ENCODE data around the gene CDHR5. TPM values are rescaled to one million over a fixed set of nuclear protein-coding genes. Genes with fewer than 3 reads are reported as not detected.
A peak's percentile ranks its signal among the peaks of the same experiment; 100 is the strongest.

Gene CDHR5
- total and polyA plus RNA-seq, 9 of the 15 experiments (the other 6 are each of a cell fraction or from before 2014, with no cell fraction given) = 0.16 TPM; not detected in 8

DNA sequence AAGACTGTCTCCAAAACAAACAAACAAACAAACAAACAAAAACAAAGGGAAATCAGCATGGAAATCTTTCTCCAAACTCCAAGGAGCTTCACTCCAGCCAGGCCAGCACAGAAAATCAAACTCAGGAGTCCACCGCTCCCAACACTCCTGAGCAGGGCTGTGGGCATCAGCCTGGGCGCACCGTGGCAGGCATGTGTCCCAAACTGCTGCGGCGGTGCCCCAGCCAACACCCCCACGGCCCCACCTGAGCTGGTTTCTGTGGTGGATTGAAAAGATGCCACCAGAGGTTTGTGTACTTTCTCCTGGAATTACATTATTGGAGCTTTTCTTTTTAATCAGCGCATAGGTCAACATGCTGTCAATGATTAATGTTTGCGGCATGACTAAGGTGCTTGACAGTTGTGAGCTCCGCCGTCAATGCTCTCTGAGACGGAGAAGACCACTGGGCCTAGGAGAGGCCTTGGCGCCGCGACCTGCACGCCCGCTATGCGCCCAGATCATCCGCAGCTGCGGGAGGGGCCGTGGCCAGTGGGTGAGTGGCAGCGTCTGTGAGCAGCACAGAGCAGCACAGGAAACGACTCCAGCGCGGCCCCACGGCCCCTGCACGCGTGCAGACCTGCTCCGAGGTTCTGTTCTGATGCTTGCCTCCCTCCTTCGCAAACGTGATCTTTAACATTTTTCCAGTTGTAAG, 30.4 kb upstream of the CDHR5 start:
- DNase-seq (ENCODE audit: extremely low read depth in 1 of 4, low spot score in 3 of 4) (peak in 1 of 4 experiments; percentile 6), FAIRE-seq (no peak), ATAC-seq (no peak; the same call in 2 of the 3 replicates)
- H3K36me3 ChIP-seq (ENCODE audit: control insufficient read depth, insufficient read depth, low read length) = peaks cover 81% of the 10 kb centered on the region; the same call in 2 of the 3 replicates
- H3K79me2 ChIP-seq (ENCODE audit: control insufficient read depth, insufficient read depth, low read length) = no peaks in the 10 kb centered on the region; the same call in 2 of the 3 replicates
- no peak overlapping the region for H3K27ac ChIP-seq (ENCODE audit: extremely low read depth, low read depth, low read length)
- no peaks in the 10 kb centered on the region for H3K9me1 ChIP-seq (ENCODE audit: control insufficient read depth, insufficient read depth, low read length)
- WGBS (ENCODE audit: insufficient coverage, low coverage, missing lambda C conversion rate) = 93% methylated on average over 22 of the region's 30 CpGs
- TF ChIP-seq TRIM28 (IDR thresholded peaks at IDR 0.05) (no peak), POLR2G (IDR thresholded peaks at IDR 0.05; ENCODE audit: low read depth, low read length) (peak; percentile 54; the same call in 1 of the 2 replicates), MEIS2 (IDR thresholded peaks at IDR 0.05; ENCODE audit: partially characterized antibody) (peak; percentile 52), NFE2 (IDR thresholded peaks at IDR 0.05; ENCODE audit: low read depth) (0 out of 2 replicates have a peak, but pooled peaks have one; percentile 6), ZNF3 (CRISPR knock-in tag; IDR thresholded peaks at IDR 0.05) (no peak)
- TF ChIP-seq, protein P1, sequence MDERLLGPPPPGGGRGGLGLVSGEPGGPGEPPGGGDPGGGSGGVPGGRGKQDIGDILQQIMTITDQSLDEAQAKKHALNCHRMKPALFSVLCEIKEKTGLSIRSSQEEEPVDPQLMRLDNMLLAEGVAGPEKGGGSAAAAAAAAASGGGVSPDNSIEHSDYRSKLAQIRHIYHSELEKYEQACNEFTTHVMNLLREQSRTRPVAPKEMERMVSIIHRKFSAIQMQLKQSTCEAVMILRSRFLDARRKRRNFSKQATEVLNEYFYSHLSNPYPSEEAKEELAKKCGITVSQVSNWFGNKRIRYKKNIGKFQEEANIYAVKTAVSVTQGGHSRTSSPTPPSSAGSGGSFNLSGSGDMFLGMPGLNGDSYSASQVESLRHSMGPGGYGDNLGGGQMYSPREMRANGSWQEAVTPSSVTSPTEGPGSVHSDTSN (CRISPR knock-in tag; IDR thresholded peaks at IDR 0.05; ENCODE audit: low read depth) = no peak
- TF ChIP-seq, protein P1 (tag; conservative IDR thresholded peaks at IDR 0.05; ENCODE audit: low read depth) = peak; percentile 49
- TF ChIP-seq, protein P2, sequence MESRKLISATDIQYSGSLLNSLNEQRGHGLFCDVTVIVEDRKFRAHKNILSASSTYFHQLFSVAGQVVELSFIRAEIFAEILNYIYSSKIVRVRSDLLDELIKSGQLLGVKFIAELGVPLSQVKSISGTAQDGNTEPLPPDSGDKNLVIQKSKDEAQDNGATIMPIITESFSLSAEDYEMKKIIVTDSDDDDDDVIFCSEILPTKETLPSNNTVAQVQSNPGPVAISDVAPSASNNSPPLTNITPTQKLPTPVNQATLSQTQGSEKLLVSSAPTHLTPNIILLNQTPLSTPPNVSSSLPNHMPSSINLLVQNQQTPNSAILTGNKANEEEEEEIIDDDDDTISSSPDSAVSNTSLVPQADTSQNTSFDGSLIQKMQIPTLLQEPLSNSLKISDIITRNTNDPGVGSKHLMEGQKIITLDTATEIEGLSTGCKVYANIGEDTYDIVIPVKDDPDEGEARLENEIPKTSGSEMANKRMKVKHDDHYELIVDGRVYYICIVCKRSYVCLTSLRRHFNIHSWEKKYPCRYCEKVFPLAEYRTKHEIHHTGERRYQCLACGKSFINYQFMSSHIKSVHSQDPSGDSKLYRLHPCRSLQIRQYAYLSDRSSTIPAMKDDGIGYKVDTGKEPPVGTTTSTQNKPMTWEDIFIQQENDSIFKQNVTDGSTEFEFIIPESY (CRISPR knock-in tag; IDR thresholded peaks at IDR 0.05) = 0 out of 2 replicates have a peak, but pooled peaks have one; percentile 43
- intact Hi-C loops (cut with micrococcal nuclease) (no loop called here), in situ Hi-C loops (cut with MboI) (no loop called here)
- BruUV-seq (replicated peaks) = no TSS peak
- no peak overlapping the region for H3K4me3 ChIP-seq
- ChIA-PET CTCF (ENCODE audit: low intra/inter-chr PET ratio) (no interaction called here), POLR2A (interaction anchor here (0.8 to 1.6 kb wide), 8 partner anchors 9 to 92 kb away, joined by 3 to 6 read pairs (median 4); partner anchors contain the start of gene TALDO1)
- H3K4me1 ChIP-seq (replicated peaks in 1 of 2; ENCODE audit: control insufficient read depth in 2 of 2, insufficient read depth in 2 of 2, low read length in 2 of 2) = peaks cover 0 to 16% of the 10 kb centered on the region in 2 experiments; a peak in 1 of 5 replicates
- H4K20me1 ChIP-seq (replicated peaks; ENCODE audit: control insufficient read depth, insufficient read depth, low read length) = no peaks in the 10 kb centered on the region
- H3K9ac ChIP-seq (ENCODE audit: insufficient read depth in 1 of 2, low read depth in 2 of 2, low read length in 2 of 2) = no peak overlapping the region
- H2AFZ ChIP-seq (ENCODE audit: low read depth, low read length) = no peak overlapping the region
- H3K27me3 ChIP-seq (ENCODE audit: control insufficient read depth in 2 of 2, insufficient read depth in 2 of 2, low read length in 2 of 2) = no peaks in the 10 kb centered on the region
- H3K9me3 ChIP-seq (replicated peaks; ENCODE audit: control insufficient read depth, insufficient read depth, low read depth, low read length) = no peaks in the 10 kb centered on the region
- no peak overlapping the region for H3K4me2 ChIP-seq (ENCODE audit: insufficient read depth, low read length)
